Measurements from ENCODE around the gene TXNDC17.

Gene TXNDC17

DNA sequence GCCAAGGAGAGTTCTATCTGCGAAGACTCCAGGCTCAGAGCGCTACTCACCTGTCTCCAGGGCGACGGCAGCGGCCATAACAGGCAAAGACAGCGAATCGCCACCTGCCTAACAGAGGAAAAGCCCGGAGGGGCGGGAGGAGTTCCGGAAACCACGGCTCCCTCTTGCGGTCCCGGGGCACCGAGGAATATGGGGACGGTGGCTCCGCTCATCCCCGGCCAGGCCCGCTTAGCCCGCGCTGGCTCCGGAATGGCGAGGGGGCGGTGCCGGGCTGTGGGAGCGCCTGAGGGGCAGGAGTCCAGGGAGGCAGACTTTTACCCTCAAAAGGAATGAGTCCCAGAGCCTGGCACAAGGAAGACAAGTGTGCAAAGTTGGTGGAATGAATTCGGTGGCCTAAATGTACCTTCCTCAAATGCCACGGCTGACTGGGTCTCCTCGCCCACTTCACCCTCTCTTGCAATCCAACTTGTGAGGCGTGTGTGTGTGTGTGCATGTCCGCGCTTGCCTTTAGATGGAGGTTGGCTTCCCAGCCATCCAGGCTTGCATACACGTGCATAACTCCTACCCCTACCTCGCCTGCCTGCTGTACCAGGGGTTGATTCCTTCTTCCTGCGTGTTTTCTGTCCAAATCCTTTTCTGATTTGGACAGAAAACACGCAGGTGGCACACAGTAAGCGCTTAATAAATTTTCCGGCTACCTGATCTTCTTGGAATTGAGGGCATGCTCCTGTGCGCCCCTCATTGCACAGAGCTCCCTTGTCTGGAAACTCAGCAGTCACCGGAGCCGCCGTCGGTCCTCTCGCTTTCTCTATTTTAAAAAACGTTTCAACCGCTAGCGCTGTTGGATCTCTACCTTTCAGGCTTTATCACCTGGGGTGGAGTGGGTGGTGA lies 14.2 kb downstream of the TXNDC17 start:
- ChIA-PET POLR2A (no interaction called here), CTCF (interaction anchor here (0.8 kb wide), 1 partner anchor 47 kb away, joined by 3 read pairs; no protein-coding TSS in a partner anchor)
- Histone ChIP-seq H3K9me3 (ENCODE audit: control insufficient read depth, insufficient read depth, low read depth, low read length) (no peaks in the 10 kb centered on the region), H3K4me3 (ENCODE audit: low read depth, low read length) (peak overlapping the region; percentile 20), H3K36me3 (ENCODE audit: control insufficient read depth in 2 of 2, insufficient read depth in 1 of 2, low read length in 2 of 2) (peaks cover 2 to 14% of the 10 kb centered on the region in 2 experiments), H3K27ac (ENCODE audit: extremely low read depth, low read depth, low read length) (no peak overlapping the region), H3K4me1 (ENCODE audit: control insufficient read depth, insufficient read depth, low read length) (peaks cover 19% of the 10 kb centered on the region)
- TF ChIP-seq ZNF324 (tag by site-specific recombination; IDR thresholded peaks at IDR 0.05) (no peak), ZNF549 (tag by site-specific recombination; IDR thresholded peaks at IDR 0.05) (no peak), SCRT2 (tag by site-specific recombination; IDR thresholded peaks at IDR 0.05) (no peak), ZBTB17 (tag by site-specific recombination; IDR thresholded peaks at IDR 0.05) (peak; percentile 58; the same call in 1 of the 2 replicates), GLI4 (tag by site-specific recombination; IDR thresholded peaks at IDR 0.05) (no peak), ZNF530 (tag by site-specific recombination; IDR thresholded peaks at IDR 0.05; ENCODE audit: low read depth) (no peak), SETDB1 (IDR thresholded peaks at IDR 0.05; ENCODE audit: insufficient read length, low read length) (peak; percentile 27), ZFP37 (tag by site-specific recombination; IDR thresholded peaks at IDR 0.05) (no peak), MYNN (tag by site-specific recombination; IDR thresholded peaks at IDR 0.05; ENCODE audit: borderline replicate concordance) (no peak), BCL11B (tag by site-specific recombination; IDR thresholded peaks at IDR 0.05; ENCODE audit: low read depth) (no peak), SP2 (tag by site-specific recombination; IDR thresholded peaks at IDR 0.05) (peak; percentile 69), ZNF335 (tag by site-specific recombination; conservative IDR thresholded peaks at IDR 0.05) (no peak), ZBTB7A (tag by site-specific recombination; IDR thresholded peaks at IDR 0.05; ENCODE audit: low read depth) (no peak), SP3 (tag by site-specific recombination; IDR thresholded peaks at IDR 0.05) (no peak), ZNF76 (tag by site-specific recombination; IDR thresholded peaks at IDR 0.05; ENCODE audit: borderline replicate concordance, low read depth) (no peak), IKZF3 (tag by site-specific recombination; IDR thresholded peaks at IDR 0.05) (peak; percentile 45; the same call in 1 of the 2 replicates), ZNF214 (tag by site-specific recombination; IDR thresholded peaks at IDR 0.05; ENCODE audit: borderline replicate concordance) (no peak), ZNF624 (tag by site-specific recombination; IDR thresholded peaks at IDR 0.05) (no peak), ZBTB20 (tag by site-specific recombination; IDR thresholded peaks at IDR 0.05) (peak; percentile 66), ZNF585B (tag by site-specific recombination; IDR thresholded peaks at IDR 0.05) (no peak), SCRT1 (tag by site-specific recombination; IDR thresholded peaks at IDR 0.05; ENCODE audit: borderline replicate concordance) (no peak), ZBTB21 (tag by site-specific recombination; IDR thresholded peaks at IDR 0.05) (no peak), ZNF600 (tag by site-specific recombination; IDR thresholded peaks at IDR 0.05) (peak; percentile 80), YY1 (tag by site-specific recombination; IDR thresholded peaks at IDR 0.05) (0 out of 2 replicates have a peak, but pooled peaks have one; percentile 28), ZNF341 (tag by site-specific recombination; IDR thresholded peaks at IDR 0.05; ENCODE audit: low read depth) (peak; percentile 74), ZFHX2 (tag by site-specific recombination; conservative IDR thresholded peaks at IDR 0.05) (no peak; the same call in 1 of the 2 replicates)
- TF ChIP-seq, protein P1, sequence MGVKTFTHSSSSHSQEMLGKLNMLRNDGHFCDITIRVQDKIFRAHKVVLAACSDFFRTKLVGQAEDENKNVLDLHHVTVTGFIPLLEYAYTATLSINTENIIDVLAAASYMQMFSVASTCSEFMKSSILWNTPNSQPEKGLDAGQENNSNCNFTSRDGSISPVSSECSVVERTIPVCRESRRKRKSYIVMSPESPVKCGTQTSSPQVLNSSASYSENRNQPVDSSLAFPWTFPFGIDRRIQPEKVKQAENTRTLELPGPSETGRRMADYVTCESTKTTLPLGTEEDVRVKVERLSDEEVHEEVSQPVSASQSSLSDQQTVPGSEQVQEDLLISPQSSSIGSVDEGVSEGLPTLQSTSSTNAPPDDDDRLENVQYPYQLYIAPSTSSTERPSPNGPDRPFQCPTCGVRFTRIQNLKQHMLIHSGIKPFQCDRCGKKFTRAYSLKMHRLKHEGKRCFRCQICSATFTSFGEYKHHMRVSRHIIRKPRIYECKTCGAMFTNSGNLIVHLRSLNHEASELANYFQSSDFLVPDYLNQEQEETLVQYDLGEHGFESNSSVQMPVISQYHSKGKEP (tag by site-specific recombination; IDR thresholded peaks at IDR 0.05): no peak
- TF ChIP-seq, protein P2, sequence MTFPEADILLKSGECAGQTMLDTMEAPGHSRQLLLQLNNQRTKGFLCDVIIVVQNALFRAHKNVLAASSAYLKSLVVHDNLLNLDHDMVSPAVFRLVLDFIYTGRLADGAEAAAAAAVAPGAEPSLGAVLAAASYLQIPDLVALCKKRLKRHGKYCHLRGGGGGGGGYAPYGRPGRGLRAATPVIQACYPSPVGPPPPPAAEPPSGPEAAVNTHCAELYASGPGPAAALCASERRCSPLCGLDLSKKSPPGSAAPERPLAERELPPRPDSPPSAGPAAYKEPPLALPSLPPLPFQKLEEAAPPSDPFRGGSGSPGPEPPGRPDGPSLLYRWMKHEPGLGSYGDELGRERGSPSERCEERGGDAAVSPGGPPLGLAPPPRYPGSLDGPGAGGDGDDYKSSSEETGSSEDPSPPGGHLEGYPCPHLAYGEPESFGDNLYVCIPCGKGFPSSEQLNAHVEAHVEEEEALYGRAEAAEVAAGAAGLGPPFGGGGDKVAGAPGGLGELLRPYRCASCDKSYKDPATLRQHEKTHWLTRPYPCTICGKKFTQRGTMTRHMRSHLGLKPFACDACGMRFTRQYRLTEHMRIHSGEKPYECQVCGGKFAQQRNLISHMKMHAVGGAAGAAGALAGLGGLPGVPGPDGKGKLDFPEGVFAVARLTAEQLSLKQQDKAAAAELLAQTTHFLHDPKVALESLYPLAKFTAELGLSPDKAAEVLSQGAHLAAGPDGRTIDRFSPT (tag by site-specific recombination; IDR thresholded peaks at IDR 0.05): no peak
- TF ChIP-seq, protein P3, sequence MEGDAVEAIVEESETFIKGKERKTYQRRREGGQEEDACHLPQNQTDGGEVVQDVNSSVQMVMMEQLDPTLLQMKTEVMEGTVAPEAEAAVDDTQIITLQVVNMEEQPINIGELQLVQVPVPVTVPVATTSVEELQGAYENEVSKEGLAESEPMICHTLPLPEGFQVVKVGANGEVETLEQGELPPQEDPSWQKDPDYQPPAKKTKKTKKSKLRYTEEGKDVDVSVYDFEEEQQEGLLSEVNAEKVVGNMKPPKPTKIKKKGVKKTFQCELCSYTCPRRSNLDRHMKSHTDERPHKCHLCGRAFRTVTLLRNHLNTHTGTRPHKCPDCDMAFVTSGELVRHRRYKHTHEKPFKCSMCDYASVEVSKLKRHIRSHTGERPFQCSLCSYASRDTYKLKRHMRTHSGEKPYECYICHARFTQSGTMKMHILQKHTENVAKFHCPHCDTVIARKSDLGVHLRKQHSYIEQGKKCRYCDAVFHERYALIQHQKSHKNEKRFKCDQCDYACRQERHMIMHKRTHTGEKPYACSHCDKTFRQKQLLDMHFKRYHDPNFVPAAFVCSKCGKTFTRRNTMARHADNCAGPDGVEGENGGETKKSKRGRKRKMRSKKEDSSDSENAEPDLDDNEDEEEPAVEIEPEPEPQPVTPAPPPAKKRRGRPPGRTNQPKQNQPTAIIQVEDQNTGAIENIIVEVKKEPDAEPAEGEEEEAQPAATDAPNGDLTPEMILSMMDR (tag by site-specific recombination; IDR thresholded peaks at IDR 0.05): peak; percentile 71; the same call in 1 of the 2 replicates
- TF ChIP-seq, protein P4, sequence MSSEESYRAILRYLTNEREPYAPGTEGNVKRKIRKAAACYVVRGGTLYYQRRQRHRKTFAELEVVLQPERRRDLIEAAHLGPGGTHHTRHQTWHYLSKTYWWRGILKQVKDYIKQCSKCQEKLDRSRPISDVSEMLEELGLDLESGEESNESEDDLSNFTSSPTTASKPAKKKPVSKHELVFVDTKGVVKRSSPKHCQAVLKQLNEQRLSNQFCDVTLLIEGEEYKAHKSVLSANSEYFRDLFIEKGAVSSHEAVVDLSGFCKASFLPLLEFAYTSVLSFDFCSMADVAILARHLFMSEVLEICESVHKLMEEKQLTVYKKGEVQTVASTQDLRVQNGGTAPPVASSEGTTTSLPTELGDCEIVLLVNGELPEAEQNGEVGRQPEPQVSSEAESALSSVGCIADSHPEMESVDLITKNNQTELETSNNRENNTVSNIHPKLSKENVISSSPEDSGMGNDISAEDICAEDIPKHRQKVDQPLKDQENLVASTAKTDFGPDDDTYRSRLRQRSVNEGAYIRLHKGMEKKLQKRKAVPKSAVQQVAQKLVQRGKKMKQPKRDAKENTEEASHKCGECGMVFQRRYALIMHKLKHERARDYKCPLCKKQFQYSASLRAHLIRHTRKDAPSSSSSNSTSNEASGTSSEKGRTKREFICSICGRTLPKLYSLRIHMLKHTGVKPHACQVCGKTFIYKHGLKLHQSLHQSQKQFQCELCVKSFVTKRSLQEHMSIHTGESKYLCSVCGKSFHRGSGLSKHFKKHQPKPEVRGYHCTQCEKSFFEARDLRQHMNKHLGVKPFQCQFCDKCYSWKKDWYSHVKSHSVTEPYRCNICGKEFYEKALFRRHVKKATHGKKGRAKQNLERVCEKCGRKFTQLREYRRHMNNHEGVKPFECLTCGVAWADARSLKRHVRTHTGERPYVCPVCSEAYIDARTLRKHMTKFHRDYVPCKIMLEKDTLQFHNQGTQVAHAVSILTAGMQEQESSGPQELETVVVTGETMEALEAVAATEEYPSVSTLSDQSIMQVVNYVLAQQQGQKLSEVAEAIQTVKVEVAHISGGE (tag by site-specific recombination; conservative IDR thresholded peaks at IDR 0.05; ENCODE audit: low read depth): peak; percentile 63
